Loucy (cell line): ENCODE data around the gene CELSR1.

Experiments used
- CTCF ChIP-seq: fragments of 200-600 bp; sonication (generic); conservative IDR thresholded peaks from 2 replicates; pipeline ENCODE4 v1.5.1; 2014; ENCODE audit warnings: mild to moderate bottlenecking, antibody characterized with exemption, low read length
- EZH2phosphoT487 ChIP-seq: fragments of 200-600 bp; IDR thresholded peaks from 2 replicates; pipeline ENCODE4 v1.6.1; 2018; ENCODE audit warnings: antibody characterized with exemption, mild to moderate bottlenecking, moderate library complexity, borderline replicate concordance

DNA sequence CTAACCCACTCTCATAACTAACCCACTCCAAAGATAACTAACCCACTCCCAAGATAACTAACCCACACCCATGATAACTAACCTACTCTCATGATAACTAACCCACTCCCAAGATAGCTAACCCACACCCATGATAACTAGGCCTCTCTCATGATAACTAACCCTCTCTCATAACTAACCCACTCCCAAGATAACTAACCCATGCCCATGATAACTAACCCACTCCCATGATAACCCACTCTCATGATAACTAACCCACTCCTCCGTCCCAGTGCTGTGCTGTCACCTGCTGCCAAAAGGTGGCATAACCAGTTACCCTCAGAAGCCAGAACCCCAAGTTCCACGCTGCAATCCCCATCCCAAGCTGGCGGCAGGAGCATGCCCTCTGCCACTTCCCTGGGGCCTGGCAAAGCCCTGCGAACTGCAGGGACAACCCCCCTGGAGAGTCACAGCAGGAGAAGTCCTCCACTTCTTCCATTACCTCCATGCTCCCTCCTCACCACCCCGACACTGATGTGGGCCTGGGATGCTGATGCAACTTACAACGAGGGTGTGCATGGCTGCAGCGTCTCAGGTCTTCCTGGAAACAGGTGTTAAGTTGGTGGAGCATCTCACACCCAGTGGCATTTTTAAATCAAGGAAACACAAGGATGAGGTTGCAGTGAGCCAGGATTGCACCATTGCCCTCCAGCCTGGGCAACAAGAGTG lies 30.8 kb upstream of the CELSR1 start:
- TF ChIP-seq CTCF (peak; percentile 28), EZH2phosphoT487 (no peak)
